ENCODE measurements around the gene POU3F3.

POU3F3 gene

DNA sequence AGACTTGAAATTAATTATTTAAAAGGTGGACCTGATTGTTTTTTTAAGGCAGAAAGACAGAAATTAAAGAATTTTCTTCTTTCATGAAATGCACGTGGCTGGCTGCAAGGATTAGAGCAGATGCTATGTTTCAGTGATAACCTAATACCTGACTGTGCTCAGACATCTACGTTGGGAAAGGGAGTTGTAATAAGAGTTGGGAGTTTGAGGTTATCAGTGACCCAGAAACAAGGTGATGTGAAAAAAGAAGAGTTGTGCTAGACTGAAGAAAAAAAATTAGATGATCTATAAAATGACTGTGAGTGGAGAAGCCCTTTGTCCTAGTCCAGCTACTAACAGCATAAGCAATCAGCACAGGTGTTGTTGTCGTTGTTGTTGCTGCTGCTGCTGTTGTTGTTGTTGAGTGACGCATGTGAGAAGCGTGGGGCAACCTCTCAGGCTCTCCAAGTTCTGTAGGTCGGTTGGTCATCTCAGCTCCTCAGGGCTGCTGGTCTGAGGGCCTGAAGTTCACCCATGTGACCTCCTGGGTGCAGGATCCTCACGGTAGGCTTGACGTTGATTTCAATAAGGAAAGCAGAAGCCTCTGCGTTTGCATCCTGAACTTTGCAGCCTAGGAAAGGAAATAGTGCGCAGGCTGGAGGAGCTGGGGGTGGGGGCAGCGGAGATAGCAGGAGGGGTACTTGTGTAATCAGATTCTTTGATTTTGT is 7.6 kb downstream of the POU3F3 start:
- H3K27ac ChIP-seq, result no peak overlapping the region
- no peak overlapping the region for H3K9ac ChIP-seq (ENCODE audit: insufficient read length)
- no peaks in the 10 kb centered on the region for H3K36me3 ChIP-seq (ENCODE audit: insufficient read depth, low read length)
- peak overlapping the region; percentile 71; the same call in 1 of the 2 replicates for H3K4me3 ChIP-seq
- no peaks in the 10 kb centered on the region for H3K9me3 ChIP-seq (ENCODE audit: low read depth, low read length)
- TF ChIP-seq FOXP2 (optimal IDR thresholded peaks at IDR 0.05; ENCODE audit: control extremely low read depth, extremely low read length, insufficient read depth), result no peak
- no peak for TF ChIP-seq POLR2AphosphoS5 (IDR thresholded peaks at IDR 0.05; ENCODE audit: borderline replicate concordance, low read depth, low read length)
- TF ChIP-seq EZH2 (IDR thresholded peaks at IDR 0.05), result no peak
- no peak for DNase-seq (ENCODE audit: low read depth, low spot score)

GRCh38 chr2:104862058-104862941 is 8.4 kb downstream of the POU3F3 start:
- H3K9me3 ChIP-seq (ENCODE audit: low read depth, low read length), result no peaks in the 10 kb centered on the region
- DNase-seq (ENCODE audit: low read depth, low spot score), result no peak
- peak overlapping the region; percentile 71 for H3K4me3 ChIP-seq
- no peaks in the 10 kb centered on the region for H3K36me3 ChIP-seq (ENCODE audit: insufficient read depth, low read length)
- TF ChIP-seq EZH2 (IDR thresholded peaks at IDR 0.05), result no peak
- no peak for TF ChIP-seq POLR2AphosphoS5 (IDR thresholded peaks at IDR 0.05; ENCODE audit: borderline replicate concordance, low read depth, low read length)
- TF ChIP-seq FOXP2 (optimal IDR thresholded peaks at IDR 0.05; ENCODE audit: control extremely low read depth, extremely low read length, insufficient read depth), result no peak
- no peak overlapping the region for H3K9ac ChIP-seq (ENCODE audit: insufficient read length)
- H3K27ac ChIP-seq, result no peak overlapping the region

- H3K36me3 ChIP-seq (ENCODE audit: insufficient read depth, low read length), result no peaks in the 10 kb centered on the region
- no peak overlapping the region for H3K9ac ChIP-seq (ENCODE audit: insufficient read length)
- no peaks in the 10 kb centered on the region for H3K9me3 ChIP-seq (ENCODE audit: low read depth, low read length)
- no peak overlapping the region for H3K27ac ChIP-seq
- DNase-seq (ENCODE audit: low read depth, low spot score), result no peak
- no peak for TF ChIP-seq FOXP2 (optimal IDR thresholded peaks at IDR 0.05; ENCODE audit: control extremely low read depth, extremely low read length, insufficient read depth)
- no peak overlapping the region for H3K4me3 ChIP-seq
Observed at GRCh38 chr2:104863146-104863467, 9.2 kb downstream of the POU3F3 start.

DNA sequence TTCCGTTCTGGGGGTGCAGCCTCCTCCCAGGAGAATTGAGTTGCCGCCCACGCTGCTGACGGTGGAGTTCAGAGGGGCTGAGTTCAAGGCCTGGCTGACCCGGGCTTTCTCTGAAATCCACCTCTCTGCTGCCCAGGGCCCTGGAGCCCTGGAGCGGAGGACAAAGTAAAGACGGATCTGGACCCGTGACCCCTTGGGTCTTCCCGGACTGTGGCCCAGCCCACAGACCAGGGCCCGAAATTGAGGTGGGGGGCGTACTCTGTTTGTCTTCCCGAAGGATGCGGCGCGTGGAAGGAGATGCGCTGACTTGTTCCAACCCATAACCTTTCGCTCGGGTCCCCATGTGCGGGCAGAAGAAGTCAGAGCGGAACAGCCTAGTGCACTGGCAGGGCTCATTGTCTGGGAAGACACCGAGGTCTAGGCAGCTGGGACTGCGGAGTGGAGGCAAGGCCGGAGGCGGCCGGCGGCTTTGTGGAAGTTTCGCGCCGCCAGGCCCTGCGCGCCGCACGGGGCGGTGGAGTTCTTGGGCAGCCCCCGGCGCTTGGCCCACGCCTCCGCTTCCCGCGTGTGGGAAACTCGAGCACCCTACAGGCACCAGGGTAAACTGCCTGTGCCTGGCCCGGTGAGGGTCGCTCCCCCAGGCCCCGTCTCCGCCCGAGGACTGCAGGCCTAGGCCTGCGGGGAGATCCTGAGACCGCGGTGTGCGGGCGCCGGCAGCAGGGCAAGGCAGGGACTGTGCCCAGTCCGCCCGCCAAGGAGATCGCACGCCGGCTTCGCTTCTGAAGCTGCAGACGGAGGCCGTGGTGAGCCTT is 9.8 kb downstream of the POU3F3 start:
- Histone ChIP-seq H3K36me3 (ENCODE audit: insufficient read depth, low read length) (no peaks in the 10 kb centered on the region), H3K4me3 (no peak overlapping the region), H3K27ac (no peak overlapping the region), H3K9me3 (ENCODE audit: low read depth, low read length) (no peaks in the 10 kb centered on the region), H3K9ac (ENCODE audit: insufficient read length) (no peak overlapping the region)
- no peak for TF ChIP-seq EZH2 (IDR thresholded peaks at IDR 0.05)
- no peak for TF ChIP-seq POLR2AphosphoS5 (IDR thresholded peaks at IDR 0.05; ENCODE audit: borderline replicate concordance, low read depth, low read length)
- no peak for TF ChIP-seq FOXP2 (optimal IDR thresholded peaks at IDR 0.05; ENCODE audit: control extremely low read depth, extremely low read length, insufficient read depth)
- no peak for DNase-seq (ENCODE audit: low read depth, low spot score)

DNA sequence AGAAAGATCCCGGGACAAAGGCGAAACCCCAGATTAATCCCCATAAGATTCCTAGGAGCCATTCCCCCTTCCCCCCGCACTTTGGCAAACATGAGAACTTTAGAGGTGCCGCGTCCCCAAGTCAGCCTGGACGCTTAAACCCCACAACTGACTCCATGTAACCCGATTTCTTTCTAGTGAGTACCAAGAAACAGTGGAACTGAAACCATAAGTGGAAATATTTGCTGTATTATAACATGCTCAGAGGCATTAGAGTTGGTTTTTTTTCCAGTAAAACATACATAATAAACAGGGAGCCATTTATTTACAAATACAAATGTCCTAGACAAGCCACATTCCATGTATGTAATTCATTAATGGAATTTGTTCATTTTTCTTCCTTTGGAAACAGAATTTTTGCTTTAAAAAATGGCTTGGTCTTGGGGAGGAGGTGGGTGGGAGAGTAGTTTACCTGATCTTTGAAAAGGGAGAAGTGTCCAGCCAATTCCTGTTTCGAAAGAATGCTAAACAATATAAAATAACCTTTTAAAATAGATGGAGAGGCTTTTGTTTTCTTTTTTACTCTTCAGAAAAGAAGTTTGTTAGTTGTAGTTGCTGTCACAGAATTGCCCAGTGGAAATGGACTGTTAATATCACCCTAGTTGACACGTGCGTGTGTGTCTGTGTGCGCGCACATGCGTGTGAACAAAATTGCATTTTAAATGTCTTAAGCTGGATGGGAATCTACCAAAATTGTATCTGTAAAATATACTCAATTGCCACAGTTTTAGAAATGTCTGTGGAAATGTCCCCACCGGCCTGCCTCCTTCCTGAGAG is 10.6 kb downstream of the POU3F3 start:
- TF ChIP-seq POLR2AphosphoS5 (IDR thresholded peaks at IDR 0.05; ENCODE audit: borderline replicate concordance, low read depth, low read length) (no peak), EZH2 (IDR thresholded peaks at IDR 0.05) (no peak), FOXP2 (optimal IDR thresholded peaks at IDR 0.05; ENCODE audit: control extremely low read depth, extremely low read length, insufficient read depth) (no peak)
- Histone ChIP-seq H3K9ac (ENCODE audit: insufficient read length) (no peak overlapping the region), H3K36me3 (ENCODE audit: insufficient read depth, low read length) (no peaks in the 10 kb centered on the region), H3K27ac (no peak overlapping the region), H3K9me3 (ENCODE audit: low read depth, low read length) (no peaks in the 10 kb centered on the region), H3K4me3 (no peak overlapping the region)
- DNase-seq (ENCODE audit: low read depth, low spot score), result no peak

- H3K27ac ChIP-seq, result no peak overlapping the region
Observed at GRCh38 chr2:104865096-104865470, 11.2 kb downstream of the POU3F3 start.

GRCh38 chr2:104866122-104866864 is 12.4 kb downstream of the POU3F3 start:
- Histone ChIP-seq H3K9ac (ENCODE audit: insufficient read length) (no peak overlapping the region), H3K4me3 (no peak overlapping the region), H3K9me3 (ENCODE audit: low read depth, low read length) (no peaks in the 10 kb centered on the region), H3K36me3 (ENCODE audit: insufficient read depth, low read length) (no peaks in the 10 kb centered on the region), H3K27ac (no peak overlapping the region)
- TF ChIP-seq EZH2 (IDR thresholded peaks at IDR 0.05) (no peak), POLR2AphosphoS5 (IDR thresholded peaks at IDR 0.05; ENCODE audit: borderline replicate concordance, low read depth, low read length) (no peak), FOXP2 (optimal IDR thresholded peaks at IDR 0.05; ENCODE audit: control extremely low read depth, extremely low read length, insufficient read depth) (no peak)
- DNase-seq (ENCODE audit: low read depth, low spot score), result no peak

More at GRCh38 chr2:104865096-104865470, 11.2 kb downstream of the POU3F3 start:
- no peak for TF ChIP-seq POLR2AphosphoS5 (IDR thresholded peaks at IDR 0.05; ENCODE audit: borderline replicate concordance, low read depth, low read length)
- TF ChIP-seq EZH2 (IDR thresholded peaks at IDR 0.05), result no peak
- TF ChIP-seq FOXP2 (optimal IDR thresholded peaks at IDR 0.05; ENCODE audit: control extremely low read depth, extremely low read length, insufficient read depth), result no peak
- no peak for DNase-seq (ENCODE audit: low read depth, low spot score)
- H3K9ac ChIP-seq (ENCODE audit: insufficient read length), result no peak overlapping the region
- H3K36me3 ChIP-seq (ENCODE audit: insufficient read depth, low read length), result no peaks in the 10 kb centered on the region
- H3K4me3 ChIP-seq, result no peak overlapping the region
- H3K9me3 ChIP-seq (ENCODE audit: low read depth, low read length), result no peaks in the 10 kb centered on the region

All from SK-N-MC (cell line).